Measurements from ENCODE around the gene CDK5RAP1.

DNA sequence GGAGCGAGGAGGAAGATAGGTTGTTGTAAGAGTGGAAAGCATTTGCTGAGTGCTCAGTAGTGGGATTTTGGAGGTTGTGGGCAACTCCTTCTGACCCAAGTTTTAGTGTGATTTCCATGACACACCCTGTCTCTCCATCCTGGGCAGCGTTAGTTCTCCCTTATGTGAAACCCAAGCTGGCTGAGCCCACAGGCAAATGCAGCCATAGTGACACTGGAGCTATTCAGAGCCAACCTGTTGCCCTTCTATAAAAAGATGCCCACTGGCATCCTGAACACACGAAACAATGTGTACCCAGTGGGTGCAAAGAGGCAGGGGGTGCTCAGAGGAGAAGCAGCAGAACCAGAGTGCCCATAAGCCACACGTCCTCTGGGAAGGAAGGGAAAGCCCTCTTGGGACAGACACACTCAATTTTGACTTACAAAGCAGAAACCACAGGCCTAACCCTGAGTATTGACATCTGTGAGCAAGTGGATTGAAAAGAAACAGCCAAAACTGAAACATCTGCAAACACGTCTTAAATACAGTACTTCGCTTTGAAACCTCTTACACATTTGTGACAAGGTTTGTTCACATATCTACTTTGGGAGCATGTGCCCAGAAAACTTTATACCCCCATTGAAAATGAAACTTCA lies 63.7 kb downstream of the CDK5RAP1 start:
- TF ChIP-seq, protein P1, sequence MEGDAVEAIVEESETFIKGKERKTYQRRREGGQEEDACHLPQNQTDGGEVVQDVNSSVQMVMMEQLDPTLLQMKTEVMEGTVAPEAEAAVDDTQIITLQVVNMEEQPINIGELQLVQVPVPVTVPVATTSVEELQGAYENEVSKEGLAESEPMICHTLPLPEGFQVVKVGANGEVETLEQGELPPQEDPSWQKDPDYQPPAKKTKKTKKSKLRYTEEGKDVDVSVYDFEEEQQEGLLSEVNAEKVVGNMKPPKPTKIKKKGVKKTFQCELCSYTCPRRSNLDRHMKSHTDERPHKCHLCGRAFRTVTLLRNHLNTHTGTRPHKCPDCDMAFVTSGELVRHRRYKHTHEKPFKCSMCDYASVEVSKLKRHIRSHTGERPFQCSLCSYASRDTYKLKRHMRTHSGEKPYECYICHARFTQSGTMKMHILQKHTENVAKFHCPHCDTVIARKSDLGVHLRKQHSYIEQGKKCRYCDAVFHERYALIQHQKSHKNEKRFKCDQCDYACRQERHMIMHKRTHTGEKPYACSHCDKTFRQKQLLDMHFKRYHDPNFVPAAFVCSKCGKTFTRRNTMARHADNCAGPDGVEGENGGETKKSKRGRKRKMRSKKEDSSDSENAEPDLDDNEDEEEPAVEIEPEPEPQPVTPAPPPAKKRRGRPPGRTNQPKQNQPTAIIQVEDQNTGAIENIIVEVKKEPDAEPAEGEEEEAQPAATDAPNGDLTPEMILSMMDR (optimal IDR thresholded peaks at IDR 0.05 in 1 of 3, IDR thresholded peaks at IDR 0.05 in 1 of 3, conservative IDR thresholded peaks at IDR 0.05 in 1 of 3; ENCODE audit: extremely low read depth in 1 of 3, insufficient read depth in 2 of 3, low read length in 3 of 3): no peak
- TF ChIP-seq EZH2 (IDR thresholded peaks at IDR 0.05; ENCODE audit: low read length): no peak
